GM19099 (cell line): Measurements from ENCODE around the gene REC8.

Experiments
- POLR2A ChIP-seq: IDR thresholded peaks from 3 replicates; pipeline ENCODE4 v1.6.1; 2011; ENCODE audit warnings: low read depth; ENCODE audit not compliant: insufficient read length; ENCODE audit errors: extremely low read depth

Gene REC8

DNA sequence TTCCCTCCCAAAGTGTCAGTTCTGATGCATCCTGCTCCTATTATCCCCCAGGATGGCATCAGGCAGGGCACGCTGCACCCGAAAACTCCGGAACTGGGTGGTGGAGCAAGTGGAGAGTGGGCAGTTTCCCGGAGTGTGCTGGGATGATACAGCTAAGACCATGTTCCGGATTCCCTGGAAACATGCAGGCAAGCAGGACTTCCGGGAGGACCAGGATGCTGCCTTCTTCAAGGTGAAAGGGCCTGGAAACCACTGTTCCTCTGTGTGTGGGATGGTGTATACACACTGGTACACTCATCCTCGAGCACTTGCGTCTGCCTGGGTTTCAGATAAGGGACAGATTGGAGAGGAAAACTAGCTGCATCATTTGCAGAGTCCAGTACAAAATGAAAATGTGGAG, 9.8 kb upstream of the REC8 start:
- no peak for TF ChIP-seq POLR2A

DNA sequence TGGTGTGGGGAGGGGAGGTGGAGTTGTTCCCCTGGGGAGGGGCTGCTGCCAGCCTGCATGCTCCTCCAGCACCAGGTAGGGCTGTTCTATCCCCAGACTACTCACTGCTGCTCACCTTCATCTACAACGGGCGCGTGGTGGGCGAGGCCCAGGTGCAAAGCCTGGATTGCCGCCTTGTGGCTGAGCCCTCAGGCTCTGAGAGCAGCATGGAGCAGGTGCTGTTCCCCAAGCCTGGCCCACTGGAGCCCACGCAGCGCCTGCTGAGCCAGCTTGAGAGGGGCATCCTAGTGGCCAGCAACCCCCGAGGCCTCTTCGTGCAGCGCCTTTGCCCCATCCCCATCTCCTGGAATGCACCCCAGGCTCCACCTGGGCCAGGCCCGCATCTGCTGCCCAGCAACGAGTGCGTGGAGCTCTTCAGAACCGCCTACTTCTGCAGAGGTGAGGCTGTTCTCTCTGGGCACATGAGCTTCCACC, 7.3 kb upstream of the REC8 start:
- peak; percentile 8 for TF ChIP-seq POLR2A

DNA sequence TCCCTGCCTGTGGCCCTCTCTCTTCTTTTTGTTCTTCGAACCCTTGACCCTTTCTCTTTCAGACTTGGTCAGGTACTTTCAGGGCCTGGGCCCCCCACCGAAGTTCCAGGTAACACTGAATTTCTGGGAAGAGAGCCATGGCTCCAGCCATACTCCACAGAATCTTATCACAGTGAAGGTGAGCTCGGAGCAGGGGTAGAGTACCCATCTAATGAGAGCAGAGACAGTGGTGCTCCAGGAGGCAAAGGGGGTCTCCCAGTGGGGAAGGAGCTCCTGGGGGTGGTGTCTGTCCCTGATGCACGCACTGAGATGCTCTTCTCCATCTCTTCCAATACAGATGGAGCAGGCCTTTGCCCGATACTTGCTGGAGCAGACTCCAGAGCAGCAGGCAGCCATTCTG, 6.1 kb upstream of the REC8 start:
- no peak for TF ChIP-seq POLR2A

DNA sequence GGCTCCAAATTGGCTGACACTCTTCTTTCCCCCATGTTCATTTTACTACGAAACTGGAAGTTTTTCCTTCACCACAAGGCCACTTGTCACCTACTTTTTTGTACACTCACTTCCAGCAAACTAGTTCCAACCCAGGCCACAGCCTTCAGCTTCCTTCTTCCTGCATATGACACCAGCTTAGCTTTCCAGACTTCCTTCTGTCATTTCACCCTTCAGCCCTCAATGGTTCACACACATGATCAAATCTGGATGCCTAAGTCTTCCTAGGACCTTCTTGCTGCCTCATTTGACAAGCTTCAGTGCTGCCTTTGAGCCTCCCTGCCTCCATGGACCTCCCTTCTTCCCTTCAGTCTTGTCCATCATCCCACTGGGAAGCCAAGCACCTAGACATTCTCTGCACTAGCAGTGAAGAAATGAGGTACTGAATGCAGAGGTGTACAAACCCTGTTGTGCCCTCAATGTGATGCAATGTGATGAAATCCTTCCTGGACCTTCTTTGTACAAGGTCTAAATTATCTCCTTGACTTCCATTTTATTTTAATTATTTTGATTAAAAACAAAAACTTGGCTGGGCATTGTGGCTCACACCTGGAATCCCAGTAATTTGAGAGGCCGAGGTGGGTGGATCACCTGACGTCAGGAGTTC, 4.3 kb upstream of the REC8 start:
- TF ChIP-seq POLR2A: no peak

DNA sequence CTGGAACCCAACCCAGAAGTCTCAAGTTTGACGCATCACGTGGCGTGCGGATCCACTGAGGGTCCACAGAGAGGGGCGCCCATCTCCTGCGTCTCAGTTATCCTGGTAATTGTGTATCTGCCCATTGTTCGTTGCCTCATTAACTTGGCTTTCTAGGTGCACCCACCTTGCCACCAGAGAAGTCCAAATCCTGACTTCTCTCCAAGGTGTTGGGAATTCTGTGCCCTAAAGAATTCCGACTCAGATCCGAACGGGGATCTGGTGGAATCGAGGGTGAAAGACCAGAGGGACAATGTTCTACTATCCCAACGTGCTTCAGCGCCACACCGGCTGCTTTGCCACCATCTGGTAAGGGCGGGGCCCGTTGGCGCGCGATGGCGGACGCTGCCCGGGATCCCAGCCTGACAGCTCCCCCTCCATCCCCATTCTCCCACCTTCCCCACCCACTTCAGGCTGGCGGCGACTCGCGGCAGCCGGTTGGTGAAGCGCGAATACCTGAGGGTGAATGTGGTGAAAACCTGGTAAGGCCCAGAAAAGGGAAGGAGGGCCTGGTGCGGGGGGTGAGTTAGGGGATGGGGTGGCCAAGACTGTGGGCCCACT, 481 bp downstream of the REC8 start:
- TF ChIP-seq POLR2A: no peak

DNA sequence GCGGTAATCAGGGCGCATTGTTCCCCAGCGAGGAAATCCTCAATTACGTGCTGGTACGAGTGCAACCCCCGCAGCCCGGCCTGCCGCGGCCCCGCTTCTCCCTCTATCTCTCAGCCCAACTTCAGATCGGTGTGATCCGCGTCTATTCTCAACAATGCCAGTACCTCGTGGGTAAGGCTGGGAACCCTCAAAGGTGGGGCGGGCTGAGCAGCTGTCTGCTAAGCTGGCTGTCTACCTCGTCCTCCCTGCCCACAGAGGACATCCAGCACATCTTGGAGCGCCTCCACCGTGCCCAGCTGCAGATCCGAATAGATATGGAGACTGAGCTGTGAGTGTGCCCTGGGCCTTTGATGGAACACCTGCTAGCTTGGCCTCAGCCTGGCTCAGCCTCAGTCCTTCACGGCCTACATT, 996 bp downstream of the REC8 start:
- TF ChIP-seq POLR2A: peak; percentile 25

DNA sequence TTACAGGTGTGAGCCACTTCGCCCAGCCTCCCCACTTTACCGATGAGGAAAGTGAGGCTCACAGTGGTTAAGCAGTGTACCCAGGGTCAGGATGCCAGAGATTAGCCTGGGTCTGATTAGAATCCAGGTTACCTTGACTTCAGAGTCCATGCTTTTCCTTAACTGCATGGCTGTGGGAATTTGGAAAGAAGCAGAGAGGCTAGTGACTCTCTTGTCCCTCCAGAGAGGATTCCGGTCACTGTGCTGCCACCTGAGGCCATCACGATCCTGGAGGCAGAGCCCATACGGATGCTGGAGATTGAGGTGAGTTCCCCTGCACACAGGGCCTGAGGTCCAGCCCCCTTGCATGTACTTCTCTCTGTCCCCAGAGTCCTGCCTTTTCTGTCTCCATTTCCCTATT, 4.7 kb downstream of the REC8 start:
- TF ChIP-seq POLR2A: no peak

DNA sequence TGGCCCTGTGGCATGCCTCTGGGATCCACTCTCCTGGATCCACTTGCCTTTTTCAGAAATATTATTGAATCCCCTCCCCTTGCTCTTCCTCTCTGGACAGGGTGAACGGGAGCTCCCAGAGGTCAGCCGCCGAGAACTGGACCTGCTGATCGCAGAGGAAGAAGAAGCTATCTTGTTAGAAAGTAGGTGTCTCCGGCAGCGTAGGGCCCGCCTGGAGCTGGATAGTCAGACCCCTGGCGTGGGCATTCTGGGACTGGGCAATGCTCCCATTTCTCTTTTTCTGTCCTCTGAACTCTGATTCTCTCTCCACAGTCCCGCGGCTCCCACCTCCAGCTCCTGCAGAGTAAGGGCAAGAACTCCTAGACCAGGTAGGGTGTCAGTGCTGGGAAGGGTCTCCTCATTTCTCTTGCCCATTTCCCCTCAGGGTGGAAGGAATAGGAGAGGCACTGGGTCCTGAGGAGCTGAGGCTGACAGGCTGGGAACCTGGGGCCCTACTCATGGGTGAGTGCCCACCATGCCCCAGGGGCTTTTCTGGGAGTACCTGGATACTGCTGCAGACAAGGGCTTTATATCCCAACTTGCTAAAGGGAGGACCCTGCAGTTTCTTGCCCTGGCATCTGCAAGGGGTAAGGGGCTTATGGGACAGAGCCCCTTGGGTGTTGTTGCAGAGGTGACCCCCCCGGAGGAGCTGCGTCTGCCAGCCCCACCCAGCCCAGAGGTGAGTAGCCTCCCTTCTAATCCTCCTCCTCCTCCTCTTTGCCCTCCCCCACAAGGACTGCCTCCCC, 5.4 kb downstream of the REC8 start:
- no peak for TF ChIP-seq POLR2A

DNA sequence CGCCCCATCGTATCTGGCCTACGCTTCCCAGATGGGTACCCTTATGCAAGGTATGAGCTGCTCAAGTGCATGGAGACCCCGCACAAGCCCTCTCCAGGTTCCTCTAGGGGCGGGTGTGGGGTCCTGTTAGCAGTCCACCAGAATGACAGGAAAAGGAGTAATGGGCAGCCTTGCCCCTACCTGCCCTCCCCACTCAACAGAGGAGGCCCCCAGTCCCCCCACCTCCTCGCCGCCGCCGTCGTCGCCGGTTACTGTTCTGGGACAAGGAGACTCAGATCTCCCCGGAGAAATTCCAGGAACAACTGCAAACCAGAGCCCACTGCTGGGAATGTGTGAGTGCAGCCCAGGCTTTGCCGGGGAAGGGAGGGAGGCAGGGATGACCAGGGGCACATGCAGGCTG, 6.0 kb downstream of the REC8 start:
- no peak for TF ChIP-seq POLR2A

DNA sequence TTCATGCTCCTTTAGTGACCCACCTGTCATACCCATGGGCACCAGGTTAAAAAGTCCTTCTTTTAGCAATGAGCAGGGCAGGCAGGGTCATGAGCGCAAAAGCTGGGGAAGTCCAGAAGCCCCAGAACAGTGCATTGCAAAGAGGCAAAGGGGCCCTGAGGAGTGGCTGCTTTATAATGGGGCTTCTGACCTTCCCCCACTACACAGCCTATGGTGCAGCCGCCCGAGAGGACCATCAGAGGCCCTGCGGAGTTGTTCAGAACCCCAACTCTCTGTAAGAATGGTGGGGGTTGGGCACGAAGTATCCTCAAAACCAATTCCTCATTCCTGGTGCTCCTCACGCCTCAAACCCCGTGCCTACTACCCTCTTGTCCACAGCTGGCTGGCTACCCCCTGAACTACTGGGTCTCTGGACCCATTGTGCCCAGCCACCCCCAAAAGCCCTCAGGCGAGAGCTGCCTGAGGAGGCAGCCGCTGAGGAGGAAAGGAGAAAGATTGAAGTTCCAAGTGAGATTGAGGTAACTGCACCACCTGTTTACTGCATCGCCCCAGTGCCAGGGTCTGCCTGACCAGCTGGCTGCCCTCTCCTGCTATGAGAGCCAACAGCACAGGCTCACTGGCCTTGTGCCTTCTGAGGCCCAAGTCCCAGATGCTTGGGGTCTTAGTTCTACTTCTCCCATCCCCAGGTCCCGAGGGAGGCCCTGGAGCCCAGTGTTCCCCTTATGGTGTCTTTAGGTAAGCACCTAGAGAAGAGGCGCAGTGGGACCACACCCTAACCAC, 6.7 kb downstream of the REC8 start:
- TF ChIP-seq POLR2A: no peak

DNA sequence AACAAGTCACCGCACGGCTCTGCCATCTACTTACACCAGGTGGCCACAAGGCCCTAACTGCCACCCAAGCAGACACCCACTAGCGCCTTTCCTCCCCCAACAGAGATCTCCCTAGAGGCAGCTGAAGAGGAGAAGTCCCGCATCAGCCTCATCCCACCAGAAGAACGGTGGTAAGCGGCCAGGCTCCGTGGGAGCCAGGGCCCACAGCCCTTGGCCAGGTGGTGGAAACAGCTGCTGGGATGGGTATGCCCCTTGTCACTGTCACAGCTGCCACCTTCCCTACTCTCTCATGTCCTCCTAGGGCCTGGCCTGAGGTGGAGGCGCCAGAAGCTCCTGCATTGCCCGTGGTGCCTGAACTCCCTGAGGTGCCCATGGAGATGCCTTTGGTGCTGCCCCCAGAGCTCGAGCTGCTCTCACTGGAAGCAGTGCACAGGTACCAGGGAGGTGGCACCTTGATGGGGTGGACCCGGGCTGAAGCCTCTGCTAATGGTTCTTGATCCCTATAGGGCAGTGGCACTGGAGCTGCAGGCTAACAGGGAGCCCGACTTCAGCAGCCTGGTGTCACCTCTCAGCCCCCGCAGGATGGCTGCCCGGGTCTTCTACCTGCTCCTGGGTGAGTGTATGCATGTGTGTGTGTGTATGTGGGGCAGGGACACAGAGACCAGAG, 7.5 kb downstream of the REC8 start:
- no peak for TF ChIP-seq POLR2A

DNA sequence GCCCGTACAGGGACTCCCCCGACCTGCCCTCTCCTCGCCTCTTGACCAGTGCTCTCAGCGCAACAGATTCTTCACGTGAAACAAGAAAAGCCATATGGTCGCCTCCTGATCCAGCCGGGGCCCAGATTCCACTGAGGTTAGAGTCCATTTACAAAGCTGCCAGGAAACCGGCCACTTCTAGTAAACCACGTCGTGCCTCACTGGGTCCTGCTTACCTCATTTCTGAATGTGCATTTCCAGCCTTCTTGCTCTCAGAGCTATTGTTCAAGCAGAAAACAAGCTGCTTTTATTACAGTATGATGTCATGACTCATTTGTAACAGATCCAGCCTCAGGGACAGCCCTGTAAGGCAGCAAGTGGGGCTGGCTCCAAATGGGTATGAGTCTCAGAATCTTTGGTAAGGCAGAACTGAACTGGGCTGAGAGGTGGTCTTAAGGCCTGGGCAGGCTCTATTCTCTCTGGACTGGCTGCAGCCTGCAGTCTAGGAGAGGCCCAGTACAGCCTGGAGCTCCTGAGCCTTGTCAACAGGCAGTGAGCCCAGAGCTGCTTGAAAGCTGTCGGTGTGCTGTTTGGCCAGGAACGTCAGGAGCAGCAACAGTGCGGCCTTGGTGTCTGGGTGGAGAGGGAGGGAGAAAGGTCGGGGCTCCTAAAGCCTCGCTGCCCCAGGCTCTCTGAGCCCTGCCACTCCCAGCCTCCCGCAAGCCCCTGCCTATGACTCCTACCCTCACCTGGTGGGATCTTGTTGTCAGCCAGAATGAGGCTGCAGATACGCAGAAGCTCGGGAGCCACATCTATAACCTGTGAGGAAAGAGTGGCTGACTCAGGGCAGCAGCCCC, 8.3 kb downstream of the REC8 start:
- TF ChIP-seq POLR2A: no peak

DNA sequence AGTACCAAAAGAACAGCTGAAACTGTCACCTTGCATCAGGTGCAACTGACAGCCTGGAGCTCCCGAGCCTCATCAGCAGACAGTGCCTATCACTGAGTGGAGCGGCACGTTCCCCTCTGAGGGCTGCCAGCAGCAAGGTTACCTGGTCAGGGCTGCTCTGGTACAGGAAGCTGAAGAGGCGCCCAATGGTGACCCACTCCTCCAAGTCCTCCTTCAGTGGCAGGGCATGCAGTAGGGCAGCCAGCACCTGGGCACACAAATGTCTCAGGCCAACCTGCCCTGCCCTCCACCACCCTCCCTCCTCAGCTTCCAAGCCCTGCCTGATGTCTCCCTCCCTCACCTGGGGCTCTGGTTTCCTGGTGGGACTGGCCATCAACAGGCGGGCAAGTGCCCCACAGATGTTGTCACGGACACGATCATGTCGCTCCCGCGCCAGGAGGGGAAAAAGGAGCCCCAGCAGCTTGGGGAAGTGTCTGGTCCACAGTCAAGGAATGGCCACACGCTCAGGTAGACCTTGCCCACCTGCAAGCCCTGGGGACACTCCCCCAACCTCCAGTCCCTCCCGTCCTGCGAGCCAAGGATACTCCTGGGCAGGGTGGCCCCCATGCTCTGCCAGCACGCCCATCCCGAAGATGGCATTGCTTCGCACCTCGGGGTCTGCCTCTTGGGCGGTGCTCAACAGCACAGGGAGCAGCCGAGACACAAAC, 9.6 kb downstream of the REC8 start:
- peak; percentile 13 for TF ChIP-seq POLR2A
